Activated CD8-positive, alpha-beta memory T cell treated with anti-CD3 and anti-CD28 coated beads, Interleukin-2, amount 50 U/mL, for 24 hours (primary cell): Measurements from ENCODE around the gene IFT25.
"Not testable (repeated sequence)": the region's sequence is repeated elsewhere in the genome, so short reads cannot be mapped to it uniquely, and the experiment has no call there.

ENCODE experiments used
- DNase-seq: peaks from one replicate; pipeline ENCODE4 v3.0.0-alpha.2; 2020; ENCODE audit errors: extremely low read depth

IFT25 gene

GRCh38 chr1:53945433-53946251, at the start of gene IFT25:
Gene IFT25, minus strand, starts transcription at chr1:53945699. Its CDS starts 5,617 bp downstream, at chr1:53940082.
- peak; percentile 96 for DNase-seq

GRCh38 chr1:53994516-53994915, 49.0 kb upstream of the IFT25 start:
- not testable (repeated sequence) for DNase-seq

- no peak for DNase-seq
These were observed 46.8 kb upstream of the IFT25 start for GRCh38 chr1:53992085-53992874.

- DNase-seq: no peak
These were observed 42.4 kb upstream of the IFT25 start for GRCh38 chr1:53987880-53988279.

GRCh38 chr1:53986458-53986857, 41.0 kb upstream of the IFT25 start:
- DNase-seq: no peak

- DNase-seq: no peak
These were observed 39.2 kb upstream of the IFT25 start for GRCh38 chr1:53984726-53985125.

GRCh38 chr1:53982763-53983104, 37.2 kb upstream of the IFT25 start:
- DNase-seq: no peak

- no peak for DNase-seq
These were observed 36.7 kb upstream of the IFT25 start for GRCh38 chr1:53982034-53982762.

- DNase-seq: no peak
These were observed 35.7 kb upstream of the IFT25 start for GRCh38 chr1:53981220-53981619.

GRCh38 chr1:53979712-53980450, 34.4 kb upstream of the IFT25 start:
- no peak for DNase-seq

- no peak for DNase-seq
These were observed 30.4 kb upstream of the IFT25 start for GRCh38 chr1:53975861-53976260.

GRCh38 chr1:53971718-53972117, 26.2 kb upstream of the IFT25 start:
- DNase-seq: no peak

- not testable (repeated sequence) for DNase-seq
These were observed 23.8 kb upstream of the IFT25 start for GRCh38 chr1:53969323-53969722.

- no peak for DNase-seq
These were observed 22.6 kb upstream of the IFT25 start for GRCh38 chr1:53968125-53968513.

- no peak for DNase-seq
These were observed 22.1 kb upstream of the IFT25 start for GRCh38 chr1:53967409-53968124.

- DNase-seq: no peak
These were observed 21.3 kb upstream of the IFT25 start for GRCh38 chr1:53966794-53967193.

GRCh38 chr1:53964109-53964508, 18.6 kb upstream of the IFT25 start:
- no peak for DNase-seq

- DNase-seq: no peak
These were observed 18.0 kb upstream of the IFT25 start for GRCh38 chr1:53963460-53963859.

GRCh38 chr1:53962395-53962794, 16.9 kb upstream of the IFT25 start:
- no peak for DNase-seq

- no peak for DNase-seq
These were observed 14.3 kb upstream of the IFT25 start for GRCh38 chr1:53959664-53960250.
